ENCODE results near the gene VPS13D.

The VPS13D gene

GRCh38 chr1:12339396-12339795, 109.6 kb downstream of the VPS13D start:
- no peak overlapping the region for H3K27ac ChIP-seq (ENCODE audit: low read depth, low read length)
- no peaks in the 10 kb centered on the region for H3K27me3 ChIP-seq (ENCODE audit: control insufficient read depth, insufficient read depth, low read length)
- peaks cover 8% of the 10 kb centered on the region; the same call in 1 of the 2 replicates for H3K4me1 ChIP-seq (ENCODE audit: control insufficient read depth, insufficient read depth, low read length)
- H3K4me3 ChIP-seq (ENCODE audit: low read depth, low read length), result no peak overlapping the region
- H3K36me3 ChIP-seq (ENCODE audit: control insufficient read depth, insufficient read depth, low read length), result peaks cover 28% of the 10 kb centered on the region
- no peaks in the 10 kb centered on the region for H3K9me3 ChIP-seq (ENCODE audit: control insufficient read depth, insufficient read depth, low read length)
- H3K9ac ChIP-seq (ENCODE audit: low read depth, low read length), result no peak overlapping the region

GRCh38 chr1:12339811-12340543, 110.1 kb downstream of the VPS13D start:
- peaks cover 24% of the 10 kb centered on the region for H3K36me3 ChIP-seq (ENCODE audit: control insufficient read depth, insufficient read depth, low read length)
- H3K4me1 ChIP-seq (ENCODE audit: control insufficient read depth, insufficient read depth, low read length), result peaks cover 8% of the 10 kb centered on the region; the same call in 1 of the 2 replicates
- H3K27me3 ChIP-seq (ENCODE audit: control insufficient read depth, insufficient read depth, low read length), result no peaks in the 10 kb centered on the region
- no peak overlapping the region for H3K4me3 ChIP-seq (ENCODE audit: low read depth, low read length)
- no peaks in the 10 kb centered on the region for H3K9me3 ChIP-seq (ENCODE audit: control insufficient read depth, insufficient read depth, low read length)
- H3K9ac ChIP-seq (ENCODE audit: low read depth, low read length), result no peak overlapping the region
- H3K27ac ChIP-seq (ENCODE audit: low read depth, low read length), result no peak overlapping the region

- Histone ChIP-seq H3K9ac (ENCODE audit: low read depth, low read length) (no peak overlapping the region), H3K27ac (ENCODE audit: low read depth, low read length) (no peak overlapping the region), H3K4me1 (ENCODE audit: control insufficient read depth, insufficient read depth, low read length) (peaks cover 8% of the 10 kb centered on the region; the same call in 1 of the 2 replicates), H3K27me3 (ENCODE audit: control insufficient read depth, insufficient read depth, low read length) (no peaks in the 10 kb centered on the region), H3K9me3 (ENCODE audit: control insufficient read depth, insufficient read depth, low read length) (no peaks in the 10 kb centered on the region), H3K4me3 (ENCODE audit: low read depth, low read length) (no peak overlapping the region), H3K36me3 (ENCODE audit: control insufficient read depth, insufficient read depth, low read length) (peaks cover 26% of the 10 kb centered on the region)
Observed at GRCh38 chr1:12340544-12340930, 110.7 kb downstream of the VPS13D start.

GRCh38 chr1:12341667-12342066, 111.8 kb downstream of the VPS13D start:
- no peak overlapping the region for H3K27ac ChIP-seq (ENCODE audit: low read depth, low read length)
- H3K9me3 ChIP-seq (ENCODE audit: control insufficient read depth, insufficient read depth, low read length), result no peaks in the 10 kb centered on the region
- H3K4me3 ChIP-seq (ENCODE audit: low read depth, low read length), result no peak overlapping the region
- H3K27me3 ChIP-seq (ENCODE audit: control insufficient read depth, insufficient read depth, low read length), result no peaks in the 10 kb centered on the region
- peaks cover 32% of the 10 kb centered on the region for H3K36me3 ChIP-seq (ENCODE audit: control insufficient read depth, insufficient read depth, low read length)
- H3K4me1 ChIP-seq (ENCODE audit: control insufficient read depth, insufficient read depth, low read length), result peaks cover 8% of the 10 kb centered on the region; the same call in 1 of the 2 replicates
- H3K9ac ChIP-seq (ENCODE audit: low read depth, low read length), result no peak overlapping the region

GRCh38 chr1:12342401-12343003, 112.7 kb downstream of the VPS13D start:
- H3K9me3 ChIP-seq (ENCODE audit: control insufficient read depth, insufficient read depth, low read length), result no peaks in the 10 kb centered on the region
- no peaks in the 10 kb centered on the region for H3K27me3 ChIP-seq (ENCODE audit: control insufficient read depth, insufficient read depth, low read length)
- no peak overlapping the region for H3K4me3 ChIP-seq (ENCODE audit: low read depth, low read length)
- H3K27ac ChIP-seq (ENCODE audit: low read depth, low read length), result no peak overlapping the region
- H3K9ac ChIP-seq (ENCODE audit: low read depth, low read length), result no peak overlapping the region
- peaks cover 36% of the 10 kb centered on the region for H3K36me3 ChIP-seq (ENCODE audit: control insufficient read depth, insufficient read depth, low read length)
- H3K4me1 ChIP-seq (ENCODE audit: control insufficient read depth, insufficient read depth, low read length), result peaks cover 8% of the 10 kb centered on the region; the same call in 1 of the 2 replicates

GRCh38 chr1:12343823-12344487, 114.1 kb downstream of the VPS13D start:
- Histone ChIP-seq H3K4me1 (ENCODE audit: control insufficient read depth, insufficient read depth, low read length) (peaks cover 8% of the 10 kb centered on the region; the same call in 1 of the 2 replicates), H3K27ac (ENCODE audit: low read depth, low read length) (no peak overlapping the region), H3K36me3 (ENCODE audit: control insufficient read depth, insufficient read depth, low read length) (peaks cover 34% of the 10 kb centered on the region), H3K27me3 (ENCODE audit: control insufficient read depth, insufficient read depth, low read length) (no peaks in the 10 kb centered on the region), H3K4me3 (ENCODE audit: low read depth, low read length) (no peak overlapping the region), H3K9ac (ENCODE audit: low read depth, low read length) (no peak overlapping the region), H3K9me3 (ENCODE audit: control insufficient read depth, insufficient read depth, low read length) (no peaks in the 10 kb centered on the region)

GRCh38 chr1:12344596-12345349, 114.9 kb downstream of the VPS13D start:
- no peaks in the 10 kb centered on the region for H3K27me3 ChIP-seq (ENCODE audit: control insufficient read depth, insufficient read depth, low read length)
- no peak overlapping the region for H3K27ac ChIP-seq (ENCODE audit: low read depth, low read length)
- no peak overlapping the region for H3K4me3 ChIP-seq (ENCODE audit: low read depth, low read length)
- H3K36me3 ChIP-seq (ENCODE audit: control insufficient read depth, insufficient read depth, low read length), result peaks cover 43% of the 10 kb centered on the region
- peaks cover 2% of the 10 kb centered on the region; the same call in 1 of the 2 replicates for H3K4me1 ChIP-seq (ENCODE audit: control insufficient read depth, insufficient read depth, low read length)
- H3K9ac ChIP-seq (ENCODE audit: low read depth, low read length), result no peak overlapping the region
- H3K9me3 ChIP-seq (ENCODE audit: control insufficient read depth, insufficient read depth, low read length), result no peaks in the 10 kb centered on the region

GRCh38 chr1:12345350-12346217, 115.8 kb downstream of the VPS13D start:
- Histone ChIP-seq H3K4me3 (ENCODE audit: low read depth, low read length) (no peak overlapping the region), H3K9ac (ENCODE audit: low read depth, low read length) (no peak overlapping the region), H3K9me3 (ENCODE audit: control insufficient read depth, insufficient read depth, low read length) (no peaks in the 10 kb centered on the region), H3K4me1 (ENCODE audit: control insufficient read depth, insufficient read depth, low read length) (0 out of 2 replicates have a peak, but pooled peaks cover 2% of the 10 kb centered on the region), H3K27me3 (ENCODE audit: control insufficient read depth, insufficient read depth, low read length) (no peaks in the 10 kb centered on the region), H3K36me3 (ENCODE audit: control insufficient read depth, insufficient read depth, low read length) (peaks cover 51% of the 10 kb centered on the region), H3K27ac (ENCODE audit: low read depth, low read length) (no peak overlapping the region)

GRCh38 chr1:12346483-12347151, 116.8 kb downstream of the VPS13D start:
- H3K9ac ChIP-seq (ENCODE audit: low read depth, low read length), result no peak overlapping the region
- peaks cover 56% of the 10 kb centered on the region for H3K36me3 ChIP-seq (ENCODE audit: control insufficient read depth, insufficient read depth, low read length)
- no peak overlapping the region for H3K27ac ChIP-seq (ENCODE audit: low read depth, low read length)
- 0 out of 2 replicates have a peak, but pooled peaks cover 2% of the 10 kb centered on the region for H3K4me1 ChIP-seq (ENCODE audit: control insufficient read depth, insufficient read depth, low read length)
- H3K27me3 ChIP-seq (ENCODE audit: control insufficient read depth, insufficient read depth, low read length), result no peaks in the 10 kb centered on the region
- H3K9me3 ChIP-seq (ENCODE audit: control insufficient read depth, insufficient read depth, low read length), result no peaks in the 10 kb centered on the region
- H3K4me3 ChIP-seq (ENCODE audit: low read depth, low read length), result no peak overlapping the region
